Nephron (organoid): ENCODE data around the gene TECR.

ENCODE experiments used
- H3K27ac Mint-ChIP-seq, 3 experiments: 2 replicates each; pipeline ENCODE4 v1.8.0; 2020; ENCODE audit warnings: mixed read lengths in 3 of 3, mild to moderate bottlenecking in 2 of 3, moderate library complexity in 1 of 3
- H3K27me3 Mint-ChIP-seq: 2 replicates; pipeline ENCODE4 v1.8.0; 2021; ENCODE audit warnings: low read depth, mild to moderate bottlenecking, moderate library complexity, mixed read lengths
- H3K36me3 Mint-ChIP-seq: 2 replicates; pipeline ENCODE4 v1.8.0; 2020; ENCODE audit warnings: low read depth, mixed read lengths
- H3K4me1 Mint-ChIP-seq: 2 replicates; pipeline ENCODE4 v1.8.0; 2020; ENCODE audit warnings: mixed read lengths
- H3K4me3 Mint-ChIP-seq, 3 experiments: 2 replicates each; pipeline ENCODE4 v1.8.0; 2020; ENCODE audit warnings: mild to moderate bottlenecking in 3 of 3, mixed read lengths in 3 of 3, moderate library complexity in 2 of 3
- H3K9me3 Mint-ChIP-seq: 2 replicates; pipeline ENCODE4 v1.8.0; 2020; ENCODE audit warnings: mixed read lengths
- TF ChIP-seq, protein P1 (sequence below), 3 experiments: fragments of 200-600 bp; sonication (generic); IDR thresholded peaks; one replicate each; pipeline ENCODE4 v1.5.0; 2021; ENCODE audit warnings: antibody characterized with exemption in 3 of 3; ENCODE audit not compliant: unreplicated experiment in 3 of 3

The TECR gene

DNA sequence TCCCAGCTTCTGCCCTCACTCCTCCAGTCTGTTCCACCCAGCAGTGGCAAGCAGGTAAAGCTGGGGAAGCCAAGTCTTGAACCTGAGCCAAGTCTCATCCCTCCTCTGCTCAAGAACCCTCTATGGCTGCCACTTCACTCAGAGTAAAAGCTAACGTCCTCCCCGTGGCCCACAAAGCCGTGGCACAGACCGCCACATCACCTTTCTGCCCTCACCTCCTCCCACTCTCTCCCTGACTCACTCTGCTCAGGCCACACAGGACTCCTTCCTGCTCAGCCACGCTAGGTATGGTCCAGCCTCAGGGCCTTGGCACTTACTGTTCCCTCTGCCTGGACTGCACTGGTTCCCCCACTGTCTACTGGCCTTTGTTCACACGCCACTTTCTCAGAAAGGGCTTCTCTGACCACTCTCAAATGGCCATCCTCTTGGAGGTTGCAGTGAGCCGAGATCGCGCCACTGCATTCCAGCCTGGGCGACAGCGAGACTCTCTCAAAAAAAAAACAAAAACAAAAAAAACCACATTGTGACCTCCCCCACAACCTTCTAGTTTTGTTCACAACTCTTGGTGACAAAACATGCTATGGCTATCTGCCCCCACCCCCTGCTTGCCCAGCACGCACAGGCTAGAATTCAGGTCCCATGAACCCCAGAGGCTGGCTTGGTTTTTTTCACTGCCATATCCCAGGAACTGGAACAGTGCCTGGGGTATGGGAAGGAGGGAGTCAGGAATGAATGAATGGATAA, 26.7 kb downstream of the TECR start:
- H3K27me3 Mint-ChIP-seq: no peaks in the 10 kb centered on the region
- no peaks in the 10 kb centered on the region for H3K9me3 Mint-ChIP-seq
- H3K36me3 Mint-ChIP-seq: no peaks in the 10 kb centered on the region
- H3K4me1 Mint-ChIP-seq: peaks cover 31% of the 10 kb centered on the region
- no peak overlapping the region for H3K4me3 Mint-ChIP-seq
- peak overlapping the region; percentile 43 to 57 (median 45) for H3K27ac Mint-ChIP-seq
- TF ChIP-seq, protein P1, sequence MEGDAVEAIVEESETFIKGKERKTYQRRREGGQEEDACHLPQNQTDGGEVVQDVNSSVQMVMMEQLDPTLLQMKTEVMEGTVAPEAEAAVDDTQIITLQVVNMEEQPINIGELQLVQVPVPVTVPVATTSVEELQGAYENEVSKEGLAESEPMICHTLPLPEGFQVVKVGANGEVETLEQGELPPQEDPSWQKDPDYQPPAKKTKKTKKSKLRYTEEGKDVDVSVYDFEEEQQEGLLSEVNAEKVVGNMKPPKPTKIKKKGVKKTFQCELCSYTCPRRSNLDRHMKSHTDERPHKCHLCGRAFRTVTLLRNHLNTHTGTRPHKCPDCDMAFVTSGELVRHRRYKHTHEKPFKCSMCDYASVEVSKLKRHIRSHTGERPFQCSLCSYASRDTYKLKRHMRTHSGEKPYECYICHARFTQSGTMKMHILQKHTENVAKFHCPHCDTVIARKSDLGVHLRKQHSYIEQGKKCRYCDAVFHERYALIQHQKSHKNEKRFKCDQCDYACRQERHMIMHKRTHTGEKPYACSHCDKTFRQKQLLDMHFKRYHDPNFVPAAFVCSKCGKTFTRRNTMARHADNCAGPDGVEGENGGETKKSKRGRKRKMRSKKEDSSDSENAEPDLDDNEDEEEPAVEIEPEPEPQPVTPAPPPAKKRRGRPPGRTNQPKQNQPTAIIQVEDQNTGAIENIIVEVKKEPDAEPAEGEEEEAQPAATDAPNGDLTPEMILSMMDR (IDR thresholded peaks at IDR 0.05; ENCODE audit: unreplicated experiment in 3 of 3): no peak

DNA sequence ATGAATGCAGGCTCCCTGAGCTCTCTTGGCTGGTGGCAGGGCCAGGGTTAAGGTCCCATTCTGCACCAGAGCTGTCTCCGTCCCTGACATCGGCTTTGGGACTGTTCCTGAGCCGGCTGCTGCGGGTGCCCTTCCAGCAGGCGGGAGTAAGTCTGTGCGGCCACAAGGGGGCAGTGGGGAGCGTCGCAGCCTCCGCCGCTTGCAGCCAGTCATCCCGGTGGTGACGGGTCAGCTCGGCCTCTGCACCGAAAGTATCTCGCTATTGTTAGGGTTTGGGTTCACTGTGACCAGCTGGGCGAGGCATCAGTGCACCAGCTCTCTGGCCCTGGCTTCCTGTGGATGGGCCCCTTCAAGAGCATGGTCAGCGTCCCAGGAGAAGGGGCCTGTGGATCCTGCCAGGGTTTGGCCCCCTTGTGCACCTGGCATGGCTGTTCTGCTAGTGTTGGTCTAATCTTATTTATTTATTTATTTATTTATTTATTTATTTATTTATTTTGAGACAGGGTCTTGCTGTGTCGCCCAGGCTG, 27.3 kb downstream of the TECR start:
- Mint-ChIP-seq H3K4me1 (peaks cover 30% of the 10 kb centered on the region), H3K27ac (peak overlapping the region in 1 of 3 experiments; percentile 43), H3K27me3 (no peaks in the 10 kb centered on the region), H3K9me3 (no peaks in the 10 kb centered on the region), H3K36me3 (no peaks in the 10 kb centered on the region), H3K4me3 (peak overlapping the region in 2 of 3 experiments; percentile 14 to 27)
- TF ChIP-seq, protein P1 (IDR thresholded peaks at IDR 0.05; ENCODE audit: unreplicated experiment in 3 of 3): peak; percentile 84 to 91 (median 88)

- Mint-ChIP-seq H3K27me3 (no peaks in the 10 kb centered on the region), H3K9me3 (no peaks in the 10 kb centered on the region), H3K4me1 (peaks cover 33% of the 10 kb centered on the region), H3K36me3 (no peaks in the 10 kb centered on the region), H3K27ac (peak overlapping the region in 1 of 3 experiments; percentile 30), H3K4me3 (no peak overlapping the region)
- TF ChIP-seq, protein P1 (IDR thresholded peaks at IDR 0.05; ENCODE audit: unreplicated experiment in 3 of 3): no peak
These were observed 29.1 kb downstream of the TECR start for GRCh38 chr19:14558370-14559066.

GRCh38 chr19:14559916-14560775, 30.8 kb downstream of the TECR start:
- Mint-ChIP-seq H3K4me3 (no peak overlapping the region), H3K27ac (peak overlapping the region; percentile 55 to 71 (median 63)), H3K4me1 (peaks cover 28% of the 10 kb centered on the region), H3K27me3 (no peaks in the 10 kb centered on the region), H3K36me3 (no peaks in the 10 kb centered on the region), H3K9me3 (no peaks in the 10 kb centered on the region)
- TF ChIP-seq, protein P1 (IDR thresholded peaks at IDR 0.05; ENCODE audit: unreplicated experiment in 3 of 3): no peak

DNA sequence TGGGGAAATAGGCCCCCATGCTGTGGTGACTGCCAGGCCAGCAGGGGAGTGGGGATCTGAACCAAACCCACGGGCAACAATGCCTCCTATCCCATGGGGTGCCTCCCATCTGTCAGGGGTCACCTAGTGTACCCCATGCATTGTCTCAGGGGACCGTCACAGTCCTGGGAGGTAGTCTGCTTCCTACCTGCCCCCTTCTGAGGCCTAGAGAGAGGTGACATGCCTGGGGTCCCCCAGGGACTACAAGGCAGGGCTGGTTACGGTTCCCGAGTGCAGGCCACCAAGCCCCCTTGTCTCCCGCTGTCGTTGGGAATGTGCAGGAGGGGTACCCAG, 31.3 kb downstream of the TECR start:
- Mint-ChIP-seq H3K36me3 (no peaks in the 10 kb centered on the region), H3K4me1 (peaks cover 28% of the 10 kb centered on the region), H3K4me3 (no peak overlapping the region), H3K27ac (peak overlapping the region; percentile 55 to 71 (median 63)), H3K9me3 (no peaks in the 10 kb centered on the region), H3K27me3 (no peaks in the 10 kb centered on the region)
- TF ChIP-seq, protein P1 (IDR thresholded peaks at IDR 0.05; ENCODE audit: unreplicated experiment in 3 of 3): no peak
